Sigmoid colon (tissue), 7 donors: ENCODE measurements around the gene ASH1L. TPM values are rescaled to one million over a fixed set of nuclear protein-coding genes. Genes with fewer than 3 reads are reported as not detected.

ENCODE experiments used
- DNase-seq: peaks from one replicate; pipeline ENCODE4 v3.0.0-alpha.2; 2019
- H3K27ac ChIP-seq, 4 donors: fragments of 200-600 bp; sonication (generic); one replicate each; pipeline ENCODE4 v1.5.1; 2016 to 2019; ENCODE audit warnings: mild to moderate bottlenecking in 1 of 4
- H3K27me3 ChIP-seq, 3 donors: fragments of 200-600 bp; sonication (generic); one replicate each; pipeline ENCODE4 v1.5.1; 2019; ENCODE audit warnings: mild to moderate bottlenecking in 1 of 3
- H3K36me3 ChIP-seq, 4 donors: fragments of 200-600 bp; sonication (generic); one replicate each; pipeline ENCODE4 v1.5.1; 2016 to 2019
- H3K4me1 ChIP-seq, 4 donors: fragments of 200-600 bp; sonication (generic); one replicate each; pipeline ENCODE4 v1.5.1; 2017 to 2019
- H3K4me3 ChIP-seq, 4 donors: fragments of 200-600 bp; sonication (generic); one replicate each; pipeline ENCODE4 v1.5.1; 2017 to 2019; ENCODE audit warnings: mild to moderate bottlenecking in 2 of 4, moderate library complexity in 1 of 4
- H3K9me3 ChIP-seq, 4 donors: fragments of 200-600 bp in 3 of 4; sonication (generic) in 3 of 4; one replicate each; pipeline versions ENCODE4 v1.5.1 to v1.6.1; 2013 to 2019
- CTCF ChIP-seq, 4 experiments: fragments of 450-650 bp in 3 of 4; fragments of 200-600 bp in 1 of 4; IDR thresholded peaks; one replicate each; pipeline ENCODE4 v1.5.1; 2016 to 2019; ENCODE audit warnings: antibody characterized with exemption in 4 of 4, mild to moderate bottlenecking in 3 of 4, moderate library complexity in 2 of 4
- EP300 ChIP-seq, 4 donors: sonication (generic); formaldehyde crosslinking; IDR thresholded peaks; one replicate each; pipeline ENCODE4 v1.6.1; 2017; ENCODE audit warnings: antibody characterized with exemption in 4 of 4
- POLR2A ChIP-seq, 2 donors: fragments of 450-650 bp; IDR thresholded peaks; one replicate each; pipeline ENCODE4 v1.6.1; 2016; ENCODE audit warnings: antibody characterized with exemption in 2 of 2, mild to moderate bottlenecking in 2 of 2, moderate library complexity in 2 of 2
- POLR2AphosphoS5 ChIP-seq, 4 donors: sonication (generic); formaldehyde crosslinking; IDR thresholded peaks; one replicate each; pipeline ENCODE4 v1.6.1; 2017; ENCODE audit warnings: antibody characterized with exemption in 4 of 4
- WGBS, 2 donors: extraction: QIAGEN DNeasy Blood & Tissue Kit; methylation state at CpG; one replicate each; pipeline ENCODE4 v1.1.7; 2013; 5-methylcytosine and 5-hydroxymethylcytosine counted together
- intact Hi-C: fragments of 100-400 bp; cut with DNase I; formaldehyde crosslinking; loops from one replicate; pipeline ENCODE4 v1.15.1; 2023
- polyA plus RNA-seq, 3 donors: library from polyadenylated mRNA; stranded (reverse); fragments of 200-250 nt; gene quantifications; one replicate each; pipeline ENCODE4 v1.2.3, GENCODE V29; 2013
- small RNA-seq, 3 donors: library from RNA; depleted of rRNA; stranded (forward); fragments of <200 nt; gene quantifications; one replicate each; pipeline ENCODE3, GENCODE V24; 2016
- total RNA-seq, 4 donors: library from RNA; depleted of rRNA; stranded (reverse); fragments of >200 nt; gene quantifications; one replicate each; pipeline ENCODE4 v1.1.0, GENCODE V29; 2016
- donor health status: healthy with polysubstance abuse.
- donor health status: Bipolar disorder and iron deficiency.
- donor health status: healthy.

ASH1L gene
- total and polyA plus RNA-seq, 7 donors = 4.2 to 70.6 (median 62.4) TPM

- Histone ChIP-seq H3K36me3 (no peaks in the 10 kb centered on the region), H3K4me3 (no peak overlapping the region), H3K27me3 (no peaks in the 10 kb centered on the region), H3K9me3 (no peaks in the 10 kb centered on the region), H3K27ac (no peak overlapping the region), H3K4me1 (no peaks in the 10 kb centered on the region)
- TF ChIP-seq POLR2A (IDR thresholded peaks at IDR 0.05) = no peak
- no peak for TF ChIP-seq EP300 (IDR thresholded peaks at IDR 0.05)
- TF ChIP-seq POLR2AphosphoS5 (IDR thresholded peaks at IDR 0.05) = no peak
- TF ChIP-seq CTCF (IDR thresholded peaks at IDR 0.05) = no peak
- WGBS, 2 donors = 94 to 95% methylated on average over 21 of the region's 21 CpGs
- intact Hi-C loops = no loop called here
- no peak for DNase-seq
These were observed 274.5 kb downstream of the ASH1L start for GRCh38 chr1:155287987-155288543.

- Histone ChIP-seq H3K36me3 (no peaks in the 10 kb centered on the region), H3K9me3 (no peaks in the 10 kb centered on the region), H3K4me3 (no peak overlapping the region), H3K27me3 (no peaks in the 10 kb centered on the region), H3K27ac (no peak overlapping the region), H3K4me1 (no peaks in the 10 kb centered on the region)
- no peak for DNase-seq
- 94 to 96% methylated on average over 2 of the region's 2 CpGs for WGBS, 2 donors
- TF ChIP-seq POLR2A (IDR thresholded peaks at IDR 0.05) = no peak
- TF ChIP-seq POLR2AphosphoS5 (IDR thresholded peaks at IDR 0.05) = no peak
- TF ChIP-seq CTCF (IDR thresholded peaks at IDR 0.05) = no peak
- TF ChIP-seq EP300 (IDR thresholded peaks at IDR 0.05) = no peak
- intact Hi-C loops = no loop called here
These were observed 276.1 kb downstream of the ASH1L start for GRCh38 chr1:155286544-155286943.

- TF ChIP-seq CTCF (IDR thresholded peaks at IDR 0.05) (no peak), EP300 (IDR thresholded peaks at IDR 0.05) (no peak), POLR2A (IDR thresholded peaks at IDR 0.05) (no peak), POLR2AphosphoS5 (IDR thresholded peaks at IDR 0.05) (no peak)
- WGBS, 2 donors = 94 to 95% methylated on average over 18 of the region's 18 CpGs
- no peaks in the 10 kb centered on the region for H3K9me3 ChIP-seq
- no peaks in the 10 kb centered on the region for H3K36me3 ChIP-seq
- DNase-seq = no peak
- intact Hi-C loops = no loop called here
- H3K4me3 ChIP-seq = no peak overlapping the region
- no peaks in the 10 kb centered on the region for H3K4me1 ChIP-seq
- H3K27ac ChIP-seq = no peak overlapping the region
- no peaks in the 10 kb centered on the region for H3K27me3 ChIP-seq
These were observed 277.0 kb downstream of the ASH1L start for GRCh38 chr1:155285631-155286044.

Small RNA genes within 50 kb of the gene (small RNA-seq; reads per million reads assigned to genes)
- gene AL353807.4 = 0 reads per million in 3 donors
- gene RNU6-106P = 0 reads per million in 3 donors
- 0 reads per million in 3 donors for gene RNU6-1297P

Other genes with a start within 250 kb of the ASH1L start
- gene RUSC1, start 241.9 kb downstream of the ASH1L start, total RNA-seq = 10 to 100 TPM; 12.5 to 27.4 (median 16.0) TPM
- 10 to 100 TPM; 48.3 to 76.3 (median 67.7) TPM for gene RUSC1, start 241.9 kb downstream of the ASH1L start, polyA plus RNA-seq
- gene MSTO1, start 47.4 kb upstream of the ASH1L start, total RNA-seq = 10 to 100 TPM in 2 of 4 donors, 1 to 10 TPM in 2; 3.6 to 14.7 (median 8.4) TPM
- gene MSTO1, start 47.4 kb upstream of the ASH1L start, polyA plus RNA-seq = 10 to 100 TPM in 1 of 3 donors, 1 to 10 TPM in 2; 3.6 to 26.7 (median 4.2) TPM
- 100 to 1,000 TPM in 3 of 4 donors, 10 to 100 TPM in 1; 54.3 to 195 (median 159) TPM for gene YY1AP1, start 126.0 kb upstream of the ASH1L start, total RNA-seq
- 10 to 100 TPM; 21.6 to 39.2 (median 25.7) TPM for gene YY1AP1, start 126.0 kb upstream of the ASH1L start, polyA plus RNA-seq
- gene DAP3, start 126.3 kb upstream of the ASH1L start, total RNA-seq = 100 to 1,000 TPM in 3 of 4 donors, 10 to 100 TPM in 1; 96.7 to 180 (median 134) TPM
- 10 to 100 TPM; 60.3 to 92.5 (median 86.9) TPM for gene DAP3, start 126.3 kb upstream of the ASH1L start, polyA plus RNA-seq